ENCODE measurements around the gene FBXL16. TPM values are rescaled to one million over a fixed set of nuclear protein-coding genes. Genes with fewer than 3 reads are reported as not detected.
A peak's percentile ranks its signal among the peaks of the same experiment; 100 is the strongest.

Gene FBXL16
- total and polyA plus RNA-seq, 2 of the 13 experiments (the other 11 are each of a cell fraction or from before 2014, with no cell fraction given): 0.22 to 2.0 TPM

- peak; percentile 48; the same call in 1 of the 2 replicates for TF ChIP-seq THAP9 (CRISPR knock-in tag; IDR thresholded peaks at IDR 0.05; ENCODE audit: borderline replicate concordance)
- TF ChIP-seq ZNF276 (CRISPR knock-in tag; IDR thresholded peaks at IDR 0.05; ENCODE audit: low read depth): no peak
- 0 out of 2 replicates have a peak, but pooled peaks have one; percentile 10 for TF ChIP-seq POGZ (CRISPR knock-in tag; IDR thresholded peaks at IDR 0.05)
- 0 out of 2 replicates have a peak, but pooled peaks have one; percentile 30 for TF ChIP-seq REL (CRISPR knock-in tag; conservative IDR thresholded peaks at IDR 0.05)
- no peak for TF ChIP-seq STAG1 (CRISPR knock-in tag; IDR thresholded peaks at IDR 0.05)
- TF ChIP-seq SKIL (CRISPR knock-in tag; IDR thresholded peaks at IDR 0.05; ENCODE audit: borderline replicate concordance): 0 out of 2 replicates have a peak, but pooled peaks have one; percentile 45
- peak; percentile 39; the same call in 1 of the 2 replicates for TF ChIP-seq ZNF333 (CRISPR knock-in tag; IDR thresholded peaks at IDR 0.05; ENCODE audit: borderline replicate concordance)
- TF ChIP-seq ZIK1 (CRISPR knock-in tag; IDR thresholded peaks at IDR 0.05; ENCODE audit: borderline replicate concordance, low read depth): peak; percentile 20; the same call in 1 of the 2 replicates
- no peak for TF ChIP-seq SAFB2 (CRISPR knock-in tag; IDR thresholded peaks at IDR 0.05; ENCODE audit: borderline replicate concordance, low read depth)
- TF ChIP-seq PRDM10 (CRISPR knock-in tag; IDR thresholded peaks at IDR 0.05; ENCODE audit: low read depth): 0 out of 2 replicates have a peak, but pooled peaks have one; percentile 1
- TF ChIP-seq ATF6 (CRISPR knock-in tag; conservative IDR thresholded peaks at IDR 0.05): no peak
- no peak for TF ChIP-seq GMEB2 (CRISPR knock-in tag; IDR thresholded peaks at IDR 0.05; ENCODE audit: low read depth)
- 0 out of 2 replicates have a peak, but pooled peaks have one; percentile 62 for TF ChIP-seq NFKBIZ (CRISPR knock-in tag; IDR thresholded peaks at IDR 0.05)
These were observed 14.9 kb upstream of the FBXL16 start (continued) for GRCh38 chr16:720447-720989.
